HCT116 (cell line): ENCODE data around the gene DCDC2. TPM values are rescaled to one million over a fixed set of nuclear protein-coding genes. Genes with fewer than 3 reads are reported as not detected.

Experiments
- ATAC-seq: fragments of 200-7000 bp; cut with Tn5 transposase; 2 replicates; pipeline ENCODE4 v1.9.1; 2020; ENCODE audit warnings: mild to moderate bottlenecking, moderate library complexity
- BruUV-seq: library from RNA; stranded (reverse); fragments of 400-500 nt; replicated peaks from 2 replicates; lab custom pipeline; 2021; lab: Mats Ljungman, UMichigan
- CTCF ChIA-PET: fragments of 300-600 bp; sonication (Branson Sonifier 250); formaldehyde crosslinking; loops from one replicate; lab custom pipeline; 2021; ENCODE audit warnings: antibody characterized with exemption; lab: Charles Lee
- POLR2A ChIA-PET: fragments of 300-600, 350-600 bp; sonication (Branson Sonifier 250); formaldehyde crosslinking; loops from one replicate; lab custom pipeline; 2021; ENCODE audit warnings: antibody characterized with exemption; lab: Charles Lee
- RAD21 ChIA-PET, 2 experiments: fragments of 300-600 bp; sonication (Branson Sonifier 250); formaldehyde crosslinking; loops; one replicate each; lab custom pipeline; 2023; ENCODE audit warnings: low total read pairs in 2 of 2; ENCODE audit not compliant: uncharacterized antibody in 2 of 2, unreplicated experiment in 2 of 2, low non-redundant PET in 1 of 2; lab: Charles Lee
- DNase-seq: peaks from one replicate; pipeline ENCODE4 v3.0.0-alpha.2; 2010; ENCODE audit warnings: low read depth, low spot score
- H2AFZ ChIP-seq: fragments of 200-600 bp; shearing (Covaris generic), sonication (generic); 2 replicates; pipeline ENCODE4 v1.6.1; 2017; ENCODE audit warnings: low read depth, mixed run types, mixed read lengths, antibody characterized with exemption, low read length; ENCODE audit not compliant: poor library complexity, severe bottlenecking
- H3K27ac ChIP-seq: 2 replicates; pipeline ENCODE4 v1.5.1; 2012; ENCODE audit warnings: low read depth, low read length
- H3K27me3 ChIP-seq: fragments of 200-600 bp; sonication (generic); 2 replicates; pipeline ENCODE4 v1.6.1; 2016; ENCODE audit warnings: mixed run types, low read length, mixed read lengths; ENCODE audit not compliant: insufficient read depth
- H3K36me3 ChIP-seq, 2 experiments: fragments of 200-500 bp in 1 of 2; fragments of 200-600 bp in 1 of 2; sonication (Bioruptor generic) in 1 of 2; sonication (generic) in 1 of 2; 2 replicates each; pipeline versions ENCODE4 v1.5.1 to v1.6.1; 2014 to 2016; ENCODE audit warnings: low read length in 2 of 2, inconsistent platforms in 1 of 2, mixed read lengths in 1 of 2, mixed run types in 1 of 2; ENCODE audit not compliant: insufficient read depth in 2 of 2, control insufficient read depth in 1 of 2
- H3K4me1 ChIP-seq, 2 experiments: fragments of 200-600 bp in 1 of 2; sonication (generic) in 1 of 2; 2 replicates each; pipeline versions ENCODE4 v1.5.1 to v1.6.1; 2012 to 2017; ENCODE audit warnings: low read length in 2 of 2, inconsistent platforms in 1 of 2, mild to moderate bottlenecking in 1 of 2, mixed read lengths in 1 of 2, mixed run types in 1 of 2, moderate library complexity in 1 of 2; ENCODE audit not compliant: insufficient read depth in 2 of 2, control insufficient read depth in 1 of 2
- H3K4me2 ChIP-seq: fragments of 200-600 bp; sonication (generic); 2 replicates; pipeline ENCODE4 v1.6.1; 2017; ENCODE audit warnings: mixed run types, low read length, mixed read lengths
- H3K4me3 ChIP-seq, 2 experiments: fragments of 200-600 bp in 1 of 2; sonication (generic) in 1 of 2; replicated peaks in 1 of 2; 2 replicates each; pipeline ENCODE4 v1.5.1; 2011 to 2016; ENCODE audit warnings: low read length in 2 of 2, control low read depth in 1 of 2, low read depth in 1 of 2, mild to moderate bottlenecking in 1 of 2, mixed read lengths in 1 of 2, mixed run types in 1 of 2
- H3K79me2 ChIP-seq: fragments of 200-600 bp; sonication (generic); 2 replicates; pipeline ENCODE4 v1.6.1; 2017; ENCODE audit warnings: mild to moderate bottlenecking, mixed run types, low read length, moderate library complexity, mixed read lengths; ENCODE audit not compliant: insufficient read depth
- H3K9ac ChIP-seq: fragments of 200-600 bp; sonication (generic); 2 replicates; pipeline ENCODE4 v1.6.1; 2016; ENCODE audit warnings: low read length, mixed read lengths
- H3K9me2 ChIP-seq: fragments of 200-600 bp; sonication (generic), shearing (Covaris generic); 2 replicates; pipeline ENCODE4 v1.6.1; 2017; ENCODE audit warnings: mixed run types, mild to moderate bottlenecking, moderate library complexity; ENCODE audit not compliant: insufficient read depth
- H3K9me3 ChIP-seq, 2 experiments: fragments of 200-500 bp in 1 of 2; fragments of 200-600 bp in 1 of 2; sonication (Bioruptor generic) in 1 of 2; sonication (generic) in 1 of 2; 2 replicates each; pipeline ENCODE4 v1.6.1; 2014 to 2017; ENCODE audit warnings: low read length in 2 of 2, mixed read lengths in 2 of 2, inconsistent platforms in 1 of 2, low read depth in 1 of 2, mild to moderate bottlenecking in 1 of 2, mixed run types in 1 of 2, moderate library complexity in 1 of 2; ENCODE audit not compliant: control insufficient read depth in 1 of 2, insufficient read depth in 1 of 2
- H4K20me1 ChIP-seq: fragments of 200-600 bp; sonication (generic), shearing (Covaris generic); 2 replicates; pipeline ENCODE4 v1.6.1; 2017; ENCODE audit warnings: mixed run types, mild to moderate bottlenecking, moderate library complexity; ENCODE audit not compliant: insufficient read depth
- CTCF ChIP-seq, 3 experiments: fragments of 200-600 bp in 1 of 3; sonication (generic) in 1 of 3; IDR thresholded peaks in 2 of 3; conservative IDR thresholded peaks in 1 of 3; 2 replicates each; pipeline ENCODE4 v1.5.1; 2012 to 2017; ENCODE audit warnings: low read depth in 2 of 3, low read length in 2 of 3, antibody characterized with exemption in 1 of 3, borderline replicate concordance in 1 of 3, control low read depth in 1 of 3, mild to moderate bottlenecking in 1 of 3, mixed read lengths in 1 of 3, mixed run types in 1 of 3, moderate library complexity in 1 of 3; ENCODE audit not compliant: insufficient read depth in 1 of 3
- EZH2phosphoT487 ChIP-seq: fragments of 200-600 bp; IDR thresholded peaks from 2 replicates; pipeline ENCODE4 v1.6.1; 2018; ENCODE audit warnings: antibody characterized with exemption, borderline replicate concordance
- MAX ChIP-seq: IDR thresholded peaks from 2 replicates; pipeline ENCODE4 v1.6.1; 2012
- POLR2A ChIP-seq: IDR thresholded peaks from 2 replicates; pipeline ENCODE4 v1.7.0; 2011; ENCODE audit warnings: borderline replicate concordance; ENCODE audit not compliant: insufficient read depth, insufficient read length; ENCODE audit errors: extremely low read depth
- RAD21 ChIP-seq: IDR thresholded peaks from 2 replicates; pipeline ENCODE4 v1.6.1; 2012; ENCODE audit warnings: low read depth, mild to moderate bottlenecking
- REST ChIP-seq: IDR thresholded peaks from 2 replicates; pipeline ENCODE4 v1.6.1; 2012; ENCODE audit warnings: low read depth
- SIN3A ChIP-seq: IDR thresholded peaks from 2 replicates; pipeline ENCODE4 v1.6.1; 2012; ENCODE audit warnings: low read depth
- SP1 ChIP-seq: IDR thresholded peaks from 2 replicates; pipeline ENCODE4 v1.6.1; 2012; ENCODE audit warnings: low read depth
- SRF ChIP-seq: IDR thresholded peaks from 2 replicates; pipeline ENCODE4 v1.6.1; 2012; ENCODE audit warnings: low read depth
- TCF7L2 ChIP-seq: IDR thresholded peaks from 2 replicates; pipeline ENCODE4 v1.7.0; 2011; ENCODE audit warnings: borderline replicate concordance, inconsistent platforms; ENCODE audit not compliant: insufficient read depth, insufficient read length; ENCODE audit errors: extremely low read depth
- ZBTB33 ChIP-seq: IDR thresholded peaks from 2 replicates; pipeline ENCODE4 v1.6.1; 2011; ENCODE audit warnings: mild to moderate bottlenecking, low read length, moderate library complexity; ENCODE audit not compliant: insufficient replicate concordance; ENCODE audit errors: extremely low read depth
- intact Hi-C: fragments of 100-400 bp; cut with micrococcal nuclease; formaldehyde crosslinking; loops from 2 replicates; pipeline ENCODE4 v1.10.0; 2022
- total RNA-seq: library from RNA; stranded (reverse); gene quantifications from one replicate; pipeline ENCODE4 v1.2.1, GENCODE V29; 2021; ENCODE audit not compliant: unreplicated experiment

DCDC2 gene
- total RNA-seq, 1 experiment from 2014 or later: 0.17 TPM

- Histone ChIP-seq H3K36me3 (no peaks in the 10 kb centered on the region), H3K4me2 (no peak overlapping the region), H3K9ac (no peak overlapping the region), H3K4me3 (no peak overlapping the region), H3K9me3 (no peaks in the 10 kb centered on the region), H3K27ac (no peak overlapping the region), H3K9me2 (no peaks in the 10 kb centered on the region), H3K4me1 (no peaks in the 10 kb centered on the region), H4K20me1 (no peaks in the 10 kb centered on the region), H3K27me3 (peaks cover 13% of the 10 kb centered on the region; the same call in 1 of the 2 replicates), H2AFZ (no peak overlapping the region), H3K79me2 (no peaks in the 10 kb centered on the region)
- intact Hi-C loops: no loop called here
- CTCF ChIA-PET: no interaction called here
- BruUV-seq: no TSS peak
- TF ChIP-seq REST: peak; percentile 81
- no peak for TF ChIP-seq RAD21
- RAD21 ChIA-PET: no interaction called here
- POLR2A ChIA-PET: interaction anchor here (1.0 kb wide), 1 partner anchor 9 kb away, joined by 3 read pairs; no protein-coding TSS in a partner anchor
- ATAC-seq (no peak), DNase-seq (peak; percentile 7)
These were observed 231.2 kb downstream of the DCDC2 start for GRCh38 chr6:24126586-24127192.

- H2AFZ ChIP-seq: no peak within 1 kb of the TSS
- H3K36me3 ChIP-seq: no peaks in the 10 kb centered on the region
- H3K4me1 ChIP-seq: no peaks in the 10 kb centered on the region
- no peaks in the 10 kb centered on the region for H3K9me2 ChIP-seq
- H3K27me3 ChIP-seq: peaks cover 13% of the 10 kb centered on the region; the same call in 1 of the 2 replicates
- no TSS peak for BruUV-seq
- no peaks in the 10 kb centered on the region for H3K79me2 ChIP-seq
- no peaks in the 10 kb centered on the region for H4K20me1 ChIP-seq
- POLR2A ChIA-PET: no interaction called here
- ATAC-seq: no peak
- H3K4me2 ChIP-seq: no peak within 1 kb of the TSS
- H3K4me3 ChIP-seq: no peak within 1 kb of the TSS
- H3K9me3 ChIP-seq: no peaks in the 10 kb centered on the region
- intact Hi-C loops: no loop called here
- no peak within 1 kb of the TSS for H3K27ac ChIP-seq
- CTCF ChIA-PET: no interaction called here
- RAD21 ChIA-PET: no interaction called here
- no peak within 1 kb of the TSS for H3K9ac ChIP-seq
- DNase-seq: no peak
- TF ChIP-seq EZH2phosphoT487 (no peak), SP1 (no peak), SIN3A (no peak), TCF7L2 (no peak), MAX (no peak), RAD21 (no peak), SRF (no peak), ZBTB33 (no peak), CTCF (IDR thresholded peaks at IDR 0.05 in 2 of 3, conservative IDR thresholded peaks at IDR 0.05 in 1 of 3; ENCODE audit: borderline replicate concordance in 1 of 3, insufficient read depth in 1 of 3, low read depth in 2 of 3, low read length in 2 of 3) (no peak), POLR2A (no peak)
These were observed 231.9 kb downstream of the DCDC2 start, which contains the start of gene NRSN1 for GRCh38 chr6:24125980-24126379. TSS of gene NRSN1 (plus strand) at chr6:24126215. CDS start at chr6:24134328, 8,113 bp downstream.
